ENCODE data around the gene LMCD1.

LMCD1 gene

DNA sequence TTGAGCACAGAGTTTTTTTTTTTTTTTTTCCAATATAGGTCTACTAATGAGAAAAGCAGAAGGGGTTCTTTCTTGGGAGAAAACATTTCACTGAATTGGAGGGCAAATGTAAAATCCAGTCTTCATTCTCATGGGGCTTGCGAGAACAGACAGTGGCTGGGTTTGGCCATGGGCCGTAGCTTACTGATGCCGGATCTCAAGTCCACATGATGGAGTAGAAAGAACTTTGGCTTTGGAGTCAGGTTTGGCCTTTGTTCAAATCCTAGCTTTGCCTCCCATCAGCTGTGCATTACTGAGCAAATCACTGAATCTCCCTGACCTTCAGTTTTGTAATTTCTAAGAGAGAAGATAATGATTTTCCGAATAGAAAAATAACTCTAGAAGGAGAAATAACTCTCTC lies 59.7 kb downstream of the LMCD1 start:
- TF ChIP-seq CTCF (IDR thresholded peaks at IDR 0.05; ENCODE audit: low read depth, low read length): no peak
- DNase-seq (ENCODE audit: extremely low read depth, low read depth): no peak

- no peak for DNase-seq (ENCODE audit: extremely low read depth, low read depth)
- TF ChIP-seq CTCF (IDR thresholded peaks at IDR 0.05; ENCODE audit: low read depth, low read length): no peak
Measured at GRCh38 chr3:8562081-8562595, 60.5 kb downstream of the LMCD1 start.

DNA sequence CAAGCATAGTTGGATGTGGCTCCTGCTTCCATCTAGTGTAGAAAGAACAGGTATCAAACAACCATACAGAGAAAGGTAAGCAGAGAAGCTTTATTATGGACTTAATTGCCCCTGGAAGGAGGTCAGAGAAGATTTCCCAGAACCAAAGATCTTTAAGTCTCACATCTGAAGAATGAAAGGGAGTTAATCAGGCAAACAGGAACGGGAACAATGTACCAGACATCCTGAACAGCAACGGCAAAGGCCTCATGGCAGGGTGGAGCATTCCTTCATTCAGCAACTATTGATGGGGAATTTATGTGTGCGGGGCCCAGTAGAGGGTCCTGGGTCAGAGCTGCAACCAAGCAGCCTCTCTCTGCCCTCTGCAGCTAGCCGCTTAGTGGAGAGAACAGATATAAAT lies 61.5 kb downstream of the LMCD1 start:
- no peak for TF ChIP-seq CTCF (IDR thresholded peaks at IDR 0.05; ENCODE audit: low read depth, low read length)
- DNase-seq (ENCODE audit: extremely low read depth, low read depth): no peak

GRCh38 chr3:8563597-8563996 lies 62.0 kb downstream of the LMCD1 start:
- no peak for DNase-seq (ENCODE audit: extremely low read depth, low read depth)
- no peak for TF ChIP-seq CTCF (IDR thresholded peaks at IDR 0.05; ENCODE audit: low read depth, low read length)

- no peak for TF ChIP-seq CTCF (IDR thresholded peaks at IDR 0.05; ENCODE audit: low read depth, low read length)
Measured at GRCh38 chr3:8565376-8565775, 63.8 kb downstream of the LMCD1 start.

GRCh38 chr3:8567784-8568575 lies 66.4 kb downstream of the LMCD1 start:
- no peak for TF ChIP-seq CTCF (IDR thresholded peaks at IDR 0.05; ENCODE audit: low read depth, low read length)
- no peak for DNase-seq (ENCODE audit: extremely low read depth, low read depth)

More at GRCh38 chr3:8565376-8565775, 63.8 kb downstream of the LMCD1 start:
- no peak for DNase-seq (ENCODE audit: extremely low read depth, low read depth)

- no peak for DNase-seq (ENCODE audit: extremely low read depth, low read depth)
- no peak for TF ChIP-seq CTCF (IDR thresholded peaks at IDR 0.05; ENCODE audit: low read depth, low read length)
Measured at GRCh38 chr3:8571256-8571655, 69.6 kb downstream of the LMCD1 start.

All from AG09319 (cell line).